ENCODE measurements around the gene CDK2. TPM values are rescaled to one million over a fixed set of nuclear protein-coding genes. Genes with fewer than 3 reads are reported as not detected.

CDK2 gene
- total and polyA plus RNA-seq, 9 of the 15 experiments (the other 6 are each of a cell fraction or from before 2014, with no cell fraction given): 17.4 to 213 (median 109) TPM

GRCh38 chr12:55996715-55997534 lies 30.3 kb downstream of the CDK2 start, which contains the start of gene SUOX (continued):
- peak; percentile 70; the same call in 1 of the 2 replicates for TF ChIP-seq TFAP4 (CRISPR knock-in tag; IDR thresholded peaks at IDR 0.05; ENCODE audit: borderline replicate concordance)
- TF ChIP-seq TEAD2 (tag; IDR thresholded peaks at IDR 0.05): no peak
- no peak for TF ChIP-seq TGIF2 (CRISPR knock-in tag; IDR thresholded peaks at IDR 0.05)
- TF ChIP-seq MEF2D (tag; conservative IDR thresholded peaks at IDR 0.05; ENCODE audit: low read depth): 0 out of 2 replicates have a peak, but pooled peaks have one; percentile 42
- 0 out of 2 replicates have a peak, but pooled peaks have one; percentile 15 for TF ChIP-seq HMGXB4 (CRISPR knock-in tag; IDR thresholded peaks at IDR 0.05)
- no peak for TF ChIP-seq ZNF696 (CRISPR knock-in tag; conservative IDR thresholded peaks at IDR 0.05)
- TF ChIP-seq ZKSCAN3 (CRISPR knock-in tag; IDR thresholded peaks at IDR 0.05): no peak
- TF ChIP-seq MEF2A (IDR thresholded peaks at IDR 0.05; ENCODE audit: control insufficient read depth, low read depth, low read length): peak; percentile 2; the same call in 1 of the 2 replicates
- peak; percentile 71 for TF ChIP-seq REST (IDR thresholded peaks at IDR 0.05; ENCODE audit: borderline replicate concordance)
- no peak for TF ChIP-seq REST (CRISPR knock-in tag; IDR thresholded peaks at IDR 0.05; ENCODE audit: low read depth)
- TF ChIP-seq HDAC2 (IDR thresholded peaks at IDR 0.05): 0 out of 2 replicates have a peak, but pooled peaks have one; percentile 31
- TF ChIP-seq ARNT (IDR thresholded peaks at IDR 0.05): no peak
- no peak for TF ChIP-seq ESRRB (CRISPR knock-in tag; IDR thresholded peaks at IDR 0.05; ENCODE audit: borderline replicate concordance)
- TF ChIP-seq POLR2AphosphoS5 (IDR thresholded peaks at IDR 0.05; ENCODE audit: control insufficient read depth, insufficient read depth, low read depth, low read length): peak; percentile 65
